ENCODE data around the gene FFAR2.
"Not testable (repeated sequence)": the region's sequence is repeated elsewhere in the genome, so short reads cannot be mapped to it uniquely, and the experiment has no call there.

Gene FFAR2

GRCh38 chr19:35416331-35416730 lies 31.7 kb upstream of the FFAR2 start:
- TF ChIP-seq CTCF (conservative IDR thresholded peaks at IDR 0.05; ENCODE audit: low read length), result no peak
- DNase-seq (ENCODE audit: low read depth), result no peak
- no peak overlapping the region for H3K4me3 ChIP-seq (ENCODE audit: low read length)

DNA sequence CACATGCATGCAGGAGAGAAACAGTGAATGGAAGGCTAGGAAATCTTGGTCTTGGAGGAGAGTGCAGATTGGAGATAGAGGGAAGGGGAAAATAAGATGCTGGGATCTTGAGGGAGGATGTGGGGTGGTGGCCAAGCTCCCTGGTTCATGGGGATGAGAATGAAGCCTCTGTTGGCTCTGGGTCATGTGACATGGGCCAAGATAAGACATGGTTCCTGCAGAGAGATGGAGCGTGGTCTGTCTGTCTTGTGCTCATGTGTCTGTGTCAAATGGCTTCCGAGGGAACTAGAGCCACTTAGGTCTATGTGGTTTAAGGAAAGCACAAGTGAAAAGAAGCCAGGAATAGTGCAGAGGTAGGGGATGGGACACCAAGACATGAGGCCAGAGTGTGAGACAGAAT lies 30.8 kb upstream of the FFAR2 start:
- no peak for DNase-seq (ENCODE audit: low read depth)
- TF ChIP-seq CTCF (conservative IDR thresholded peaks at IDR 0.05; ENCODE audit: low read length), result no peak
- H3K4me3 ChIP-seq (ENCODE audit: low read length), result no peak overlapping the region

DNA sequence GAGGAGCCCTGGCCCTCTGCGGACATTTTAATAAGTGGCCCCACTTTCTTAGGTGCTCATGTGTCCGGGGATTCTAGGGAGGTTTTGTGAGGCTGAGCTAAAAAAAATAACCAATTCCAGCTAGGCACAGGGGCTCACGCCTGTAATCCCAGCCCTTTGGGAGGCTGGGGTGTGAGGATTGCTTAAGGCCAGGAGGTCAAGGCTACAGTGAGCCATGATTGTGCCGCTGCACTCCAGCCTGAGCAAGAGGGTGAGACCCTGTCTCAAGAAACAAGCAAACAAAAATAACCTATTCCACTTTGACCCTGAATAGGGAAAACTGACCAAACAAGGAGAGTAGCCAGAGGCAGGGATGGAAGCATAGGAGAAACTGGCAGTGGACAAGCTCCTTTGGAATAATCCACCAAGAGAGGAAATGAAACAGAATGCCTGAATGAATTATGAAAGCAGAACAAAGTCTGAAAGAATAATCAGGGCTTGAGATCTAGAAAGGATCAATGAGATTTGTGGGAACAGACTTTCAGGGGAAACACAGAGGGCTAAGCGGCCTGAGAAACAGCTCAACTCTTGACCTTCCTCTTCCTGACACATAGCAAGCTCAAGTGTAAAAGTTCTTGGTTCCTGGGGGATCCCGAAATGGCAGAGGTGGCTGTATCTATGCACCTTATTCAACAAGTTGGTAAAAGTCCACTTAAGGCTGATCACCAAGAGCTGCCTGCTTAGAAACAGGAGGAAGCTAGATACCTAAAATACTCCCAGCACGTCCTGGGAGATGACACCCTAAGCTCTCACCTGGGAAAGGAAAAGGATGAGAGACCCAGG lies 30.1 kb upstream of the FFAR2 start:
- no peak for TF ChIP-seq CTCF (conservative IDR thresholded peaks at IDR 0.05; ENCODE audit: low read length)
- no peak for DNase-seq (ENCODE audit: low read depth)
- H3K4me3 ChIP-seq (ENCODE audit: low read length), result no peak overlapping the region

DNA sequence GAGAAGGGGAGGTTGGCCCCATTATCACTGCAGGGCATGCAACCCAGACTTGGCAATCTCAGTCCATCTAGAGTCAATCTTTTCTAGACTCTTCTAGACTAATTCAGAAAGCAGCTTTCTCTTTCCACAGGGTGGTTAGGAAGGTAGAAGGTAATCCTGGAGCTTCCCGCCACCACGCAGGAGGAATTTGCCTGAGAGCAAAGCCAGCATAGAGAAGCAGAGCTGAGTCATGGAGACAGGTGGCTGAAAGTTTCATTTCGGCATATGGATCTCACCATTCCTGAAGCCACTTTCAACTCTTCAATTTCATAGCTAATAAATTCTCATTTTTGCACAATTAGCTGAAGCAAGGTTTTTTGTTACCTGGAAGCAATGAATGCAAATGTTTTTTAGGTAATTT lies 29.0 kb upstream of the FFAR2 start:
- DNase-seq (ENCODE audit: low read depth), result no peak

GRCh38 chr19:35419805-35420204 lies 28.3 kb upstream of the FFAR2 start:
- DNase-seq (ENCODE audit: low read depth), result no peak
- H3K4me3 ChIP-seq (ENCODE audit: low read length), result no peak overlapping the region
- TF ChIP-seq CTCF (conservative IDR thresholded peaks at IDR 0.05; ENCODE audit: low read length), result no peak

More for the DNA sequence above, 29.0 kb upstream of the FFAR2 start:
- no peak for TF ChIP-seq CTCF (conservative IDR thresholded peaks at IDR 0.05; ENCODE audit: low read length)
- H3K4me3 ChIP-seq (ENCODE audit: low read length), result no peak overlapping the region

GRCh38 chr19:35421362-35421761 lies 26.7 kb upstream of the FFAR2 start:
- no peak for TF ChIP-seq CTCF (conservative IDR thresholded peaks at IDR 0.05; ENCODE audit: low read length)
- no peak for DNase-seq (ENCODE audit: low read depth)
- H3K4me3 ChIP-seq (ENCODE audit: low read length), result no peak overlapping the region

DNA sequence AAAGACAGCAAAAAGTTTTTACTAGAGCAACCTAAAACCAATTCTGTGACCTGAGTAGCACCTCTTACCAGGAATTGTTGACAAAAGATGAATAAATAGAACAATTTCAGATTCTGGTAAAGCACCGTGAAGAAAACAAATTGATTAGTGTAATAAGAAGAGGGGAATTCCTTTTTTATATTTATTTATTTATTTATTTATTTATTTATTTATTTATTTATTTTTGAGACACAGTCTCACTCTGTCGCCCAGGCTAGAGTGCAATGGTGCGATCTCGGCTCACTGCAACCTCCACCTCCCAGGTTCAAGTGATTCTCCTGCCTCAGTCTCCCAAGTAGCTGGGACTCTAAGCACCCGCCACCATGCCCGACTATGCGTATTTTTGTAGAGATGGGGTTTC lies 24.7 kb upstream of the FFAR2 start:
- DNase-seq (ENCODE audit: low read depth), result not testable (repeated sequence)

More for the DNA sequence above, 24.7 kb upstream of the FFAR2 start:
- not testable (repeated sequence) for H3K4me3 ChIP-seq (ENCODE audit: low read length)
